Endothelial cell of umbilical vein (primary cell): Measurements from ENCODE around the gene PRKG1.

Experiments
- CTCF ChIP-seq, 2 donors: IDR thresholded peaks; 1 replicate in 1 of 2; 2 replicates in 1 of 2; pipeline ENCODE4 v1.5.1; 2011; ENCODE audit warnings: low read length in 2 of 2, mild to moderate bottlenecking in 2 of 2, moderate library complexity in 2 of 2, control low read depth in 1 of 2, inconsistent platforms in 1 of 2, low read depth in 1 of 2; ENCODE audit not compliant: insufficient read depth in 1 of 2; ENCODE audit errors: extremely low read depth in 1 of 2
- EZH2 ChIP-seq: IDR thresholded peaks from 2 replicates; pipeline ENCODE4 v1.6.1; 2012; ENCODE audit warnings: borderline replicate concordance, low read depth, mild to moderate bottlenecking, moderate library complexity, low read length, inconsistent platforms; ENCODE audit not compliant: severe bottlenecking
- GATA2 ChIP-seq: IDR thresholded peaks from 2 replicates; pipeline ENCODE4 v1.7.0; 2011; ENCODE audit warnings: low read depth, mild to moderate bottlenecking, moderate library complexity, mixed read lengths, low read length; ENCODE audit not compliant: insufficient read length, insufficient read depth
- MAX ChIP-seq: IDR thresholded peaks from 2 replicates; pipeline ENCODE4 v1.6.1; 2011; ENCODE audit not compliant: insufficient read depth, insufficient read length
- MYC ChIP-seq: IDR thresholded peaks from one replicate; pipeline ENCODE4 v1.6.1; 2011; ENCODE audit warnings: mild to moderate bottlenecking, low read depth, low read length
- POLR2A ChIP-seq: IDR thresholded peaks from 2 replicates; pipeline ENCODE4 v1.6.1; 2012; ENCODE audit warnings: low read depth, mild to moderate bottlenecking, control low read depth, low read length
- POLR2AphosphoS5 ChIP-seq: IDR thresholded peaks from 2 replicates; pipeline ENCODE4 v1.6.1; 2012; ENCODE audit warnings: low read depth, mild to moderate bottlenecking, control low read depth, low read length, moderate library complexity; ENCODE audit not compliant: insufficient read depth

- TF ChIP-seq POLR2A (no peak), CTCF (IDR thresholded peaks at IDR 0.05; ENCODE audit: extremely low read depth in 1 of 2, insufficient read depth in 1 of 2, low read depth in 1 of 2, low read length in 2 of 2) (no peak), MYC (no peak), POLR2AphosphoS5 (no peak), EZH2 (no peak), MAX (no peak), GATA2 (no peak)
These were observed 624.3 kb downstream of the PRKG1 start for GRCh38 chr10:51698473-51699063.
